Mucosa of gallbladder (tissue), 1 donor: ENCODE results near the gene MYZAP. TPM values are rescaled to one million over a fixed set of nuclear protein-coding genes. Genes with fewer than 3 reads are reported as not detected.

Experiments used
- DNase-seq: peaks from one replicate; pipeline ENCODE4 v3.0.0-alpha.2; 2020; ENCODE audit warnings: low spot score
- total RNA-seq: library from RNA; stranded (reverse); gene quantifications from one replicate; pipeline ENCODE4 v1.2.1, GENCODE V29; 2021
- donor health status: DM: no; HTN: no; CAD: no.

The MYZAP gene
- total RNA-seq, 1 donor from 2014 or later = 8.2 TPM

DNA sequence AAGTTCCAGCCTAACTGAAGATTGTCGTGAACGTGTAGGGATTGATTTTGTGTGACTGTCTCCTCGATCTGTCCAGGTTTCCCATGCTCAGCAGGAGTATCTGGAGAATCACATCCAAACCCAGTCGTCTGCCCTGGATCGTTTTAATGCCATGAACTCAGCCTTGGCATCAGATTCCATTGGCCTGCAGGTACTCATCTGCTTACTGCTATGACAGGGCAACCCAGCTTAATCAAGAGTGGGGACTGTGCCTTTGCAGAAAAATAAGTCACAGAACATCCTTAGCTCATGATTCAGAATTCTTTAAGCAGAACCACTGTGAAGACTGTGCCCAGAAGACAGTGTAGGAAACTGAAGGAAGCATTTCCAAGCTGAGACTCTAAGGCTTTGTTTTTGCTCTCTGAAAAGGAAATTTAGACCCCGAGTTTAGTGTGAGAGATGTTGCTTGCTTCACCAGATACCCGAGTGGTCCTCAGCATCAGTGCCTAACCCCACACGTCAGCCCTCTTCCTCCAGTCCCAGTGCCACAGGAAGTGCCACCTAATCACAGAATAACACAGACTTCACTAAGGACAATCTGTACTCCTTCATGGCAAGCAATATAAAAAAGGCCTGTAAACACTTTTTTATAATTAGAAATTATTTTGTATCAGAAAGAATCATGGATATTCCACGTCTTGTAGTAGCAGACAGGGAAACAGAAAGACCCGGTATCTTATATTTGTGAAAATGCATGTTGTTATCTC is 34.2 kb downstream of the MYZAP start:
- no peak for DNase-seq

DNA sequence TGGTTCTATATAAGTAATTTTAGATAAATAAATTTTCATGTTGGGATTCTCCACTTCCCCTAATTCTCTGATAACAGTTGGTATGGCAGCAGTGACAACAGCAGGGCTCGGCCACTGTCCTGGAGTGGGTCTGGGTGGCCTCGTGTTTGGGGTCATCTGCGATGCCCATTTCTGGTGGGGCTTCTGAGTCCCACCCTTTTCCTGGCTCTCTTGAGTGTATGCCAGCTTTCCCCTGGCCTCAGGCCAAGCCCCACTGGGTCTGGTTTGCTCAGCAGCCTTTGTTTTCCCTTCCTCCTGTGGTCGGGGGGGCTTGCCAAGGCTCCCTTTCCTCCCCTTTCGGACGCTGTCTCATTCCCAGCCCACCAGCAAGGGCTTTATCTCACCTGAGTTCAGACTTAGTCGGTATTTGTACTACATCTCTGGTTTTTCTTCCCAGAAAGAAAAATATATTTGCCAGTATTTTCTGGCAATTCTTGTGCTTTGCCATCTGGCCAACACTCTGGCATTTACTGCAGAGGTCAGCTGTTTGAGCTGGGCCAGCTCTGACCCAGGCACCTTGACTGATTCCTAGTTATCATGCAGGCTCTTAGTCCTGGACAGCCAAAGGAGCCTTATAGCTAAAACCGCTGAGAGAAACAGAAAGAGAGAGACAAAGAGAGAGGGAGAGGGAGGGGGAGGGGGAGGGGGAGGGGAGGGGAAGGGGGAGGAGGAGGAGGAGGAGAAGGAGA is 35.2 kb downstream of the MYZAP start:
- no peak for DNase-seq

DNA sequence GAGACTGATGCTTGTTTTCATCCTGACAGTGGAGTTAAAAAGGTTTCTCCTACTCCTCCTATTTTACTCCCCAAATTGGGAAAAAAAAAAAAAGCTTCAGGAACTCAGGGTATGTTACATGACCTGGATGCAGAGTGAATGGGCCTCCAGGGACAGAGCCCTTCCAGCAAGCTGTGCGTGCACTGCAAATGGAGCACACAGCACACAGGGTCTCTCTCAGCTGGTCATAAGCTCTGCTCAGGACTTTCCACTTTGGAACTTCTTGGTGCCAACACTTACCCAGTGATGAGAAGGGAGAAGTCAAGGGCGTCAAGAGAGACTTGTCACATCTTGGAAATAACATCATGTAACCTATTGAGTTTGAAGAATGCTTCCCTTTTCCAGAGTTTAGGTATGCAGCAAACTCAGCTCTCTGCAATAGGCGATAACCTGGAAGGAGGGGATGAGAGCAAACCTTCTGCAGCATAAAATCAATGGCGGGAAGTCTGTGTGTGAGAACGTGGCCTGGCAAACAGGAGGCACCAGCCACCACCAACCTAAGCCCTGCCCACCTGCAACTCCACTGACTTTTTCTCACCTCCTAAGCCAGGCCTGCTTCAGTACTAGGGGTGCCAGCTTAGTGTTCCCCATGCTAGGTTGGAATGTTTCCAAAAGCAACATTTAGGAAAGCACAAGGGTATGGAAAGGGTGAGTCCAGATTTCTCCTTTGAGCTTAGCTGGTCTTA is 39.8 kb downstream of the MYZAP start:
- DNase-seq = no peak

DNA sequence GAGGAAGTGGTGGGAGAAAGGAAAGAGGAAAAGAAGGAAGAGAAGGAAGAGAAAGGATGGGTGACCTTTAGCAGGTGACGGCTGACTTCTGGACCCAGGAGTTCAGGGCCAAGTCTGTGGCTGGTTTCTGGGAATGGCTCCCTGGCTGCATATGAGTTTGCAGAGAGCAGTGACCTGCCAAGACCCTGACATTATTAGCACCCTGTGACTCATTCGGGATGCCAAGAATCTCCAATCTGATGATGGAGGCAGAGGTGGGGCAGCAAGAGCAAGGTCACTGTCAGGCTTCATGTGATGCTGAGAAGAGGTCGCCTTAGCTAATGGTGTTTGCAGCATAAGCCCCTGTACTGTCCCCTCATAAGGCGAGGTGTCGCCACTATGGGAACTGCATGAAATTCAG is 42.6 kb downstream of the MYZAP start:
- no peak for DNase-seq

DNA sequence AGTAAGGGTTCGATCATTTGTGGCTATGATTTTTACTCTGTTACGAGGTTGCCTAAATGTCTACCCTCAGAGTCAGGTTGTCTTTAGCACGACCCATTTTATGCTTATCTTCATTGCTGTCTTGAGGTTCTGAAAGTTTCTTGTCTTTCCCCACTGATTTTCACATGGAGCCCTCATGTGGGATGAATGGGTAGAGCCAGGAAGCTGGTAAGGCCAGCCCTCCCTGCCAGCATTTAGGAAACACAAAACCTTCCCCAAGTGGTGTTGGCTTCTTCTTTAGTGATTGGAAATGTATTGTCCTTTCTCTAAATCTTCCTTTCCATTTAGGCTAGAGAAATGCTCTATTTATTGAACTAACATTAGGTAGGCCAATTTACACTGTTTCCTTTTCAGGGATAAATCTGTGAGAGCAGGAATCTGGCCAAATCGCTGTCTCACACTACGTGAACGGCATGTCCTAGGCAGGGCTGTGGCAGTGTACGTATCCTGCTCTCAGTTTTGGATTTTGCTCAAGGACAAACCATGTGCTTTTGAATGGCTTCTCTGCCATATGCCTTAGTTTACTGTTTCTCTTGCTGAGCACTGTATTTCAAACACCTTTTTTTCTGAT is 43.7 kb downstream of the MYZAP start:
- DNase-seq = no peak

DNA sequence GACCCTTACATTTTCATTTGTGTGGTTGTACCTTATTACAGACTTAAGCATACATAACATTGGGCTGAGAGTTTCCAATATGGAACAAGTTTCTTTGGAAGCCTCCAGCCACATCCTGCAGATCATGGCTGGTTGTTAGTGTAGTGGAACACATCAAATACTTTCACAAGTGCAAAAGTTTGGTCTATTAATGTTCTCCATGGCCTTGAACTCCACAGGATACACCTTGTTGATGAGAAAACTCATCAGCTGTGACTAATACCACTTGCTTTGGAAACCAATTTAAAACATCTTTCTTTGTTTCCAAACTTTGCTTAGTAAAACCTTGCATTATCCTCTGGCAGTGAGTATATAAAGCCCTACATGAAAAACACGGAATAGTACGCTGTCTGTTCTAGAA is 46.1 kb downstream of the MYZAP start:
- DNase-seq = no peak

DNA sequence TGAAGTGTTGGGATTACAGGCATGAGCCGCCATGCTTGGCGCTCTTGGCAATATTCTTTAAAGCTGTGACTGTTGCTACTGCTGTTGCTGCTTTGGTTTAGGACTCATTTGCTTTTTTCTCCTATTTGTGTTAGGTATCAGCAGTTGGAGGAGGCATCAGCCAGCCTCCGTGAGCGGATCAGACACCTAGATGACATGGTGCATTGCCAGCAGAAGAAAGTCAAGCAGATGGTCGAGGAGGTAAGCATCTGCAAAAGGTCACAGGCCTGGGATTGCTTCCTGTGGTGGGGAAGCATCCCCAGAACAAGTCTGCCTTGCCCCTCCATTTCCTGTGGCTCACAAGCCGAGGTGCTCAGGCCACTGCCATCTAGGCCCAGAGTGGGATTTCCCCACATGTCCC is 47.6 kb downstream of the MYZAP start:
- DNase-seq = no peak

DNA sequence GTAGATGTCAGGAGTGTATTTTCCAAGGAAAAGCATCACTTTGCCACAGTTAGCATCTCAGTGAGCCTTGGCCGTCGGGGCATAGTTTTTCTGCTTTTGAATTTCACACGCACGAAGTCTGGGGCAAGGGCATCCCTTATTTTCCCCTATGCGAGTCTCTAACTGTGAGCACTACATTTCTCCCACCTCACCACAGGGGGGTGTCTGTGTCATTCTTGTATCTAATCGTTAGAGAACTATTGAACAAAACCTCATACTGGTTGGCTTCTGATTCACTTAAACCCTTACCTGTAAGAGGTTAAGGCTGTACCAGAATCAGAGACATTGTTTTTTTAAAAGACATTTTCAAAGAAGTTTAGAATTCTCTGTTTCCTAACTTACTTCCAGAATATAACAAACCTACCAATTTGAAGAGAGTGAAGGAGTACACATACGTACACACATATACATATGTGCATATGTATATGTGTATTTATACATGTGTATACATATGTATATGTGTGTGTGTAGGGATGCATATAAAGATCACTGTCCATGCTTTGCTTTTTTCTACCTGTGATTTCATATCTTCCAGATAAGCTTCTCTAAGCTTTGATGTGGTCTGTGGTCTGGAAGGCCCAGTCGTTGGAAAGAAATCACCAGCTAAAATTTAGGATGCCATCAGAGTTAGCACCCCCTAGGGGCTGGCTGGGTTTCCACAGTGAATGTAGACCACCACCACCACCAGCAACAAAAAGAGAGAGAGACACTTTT is 49.4 kb downstream of the MYZAP start:
- DNase-seq = no peak

DNA sequence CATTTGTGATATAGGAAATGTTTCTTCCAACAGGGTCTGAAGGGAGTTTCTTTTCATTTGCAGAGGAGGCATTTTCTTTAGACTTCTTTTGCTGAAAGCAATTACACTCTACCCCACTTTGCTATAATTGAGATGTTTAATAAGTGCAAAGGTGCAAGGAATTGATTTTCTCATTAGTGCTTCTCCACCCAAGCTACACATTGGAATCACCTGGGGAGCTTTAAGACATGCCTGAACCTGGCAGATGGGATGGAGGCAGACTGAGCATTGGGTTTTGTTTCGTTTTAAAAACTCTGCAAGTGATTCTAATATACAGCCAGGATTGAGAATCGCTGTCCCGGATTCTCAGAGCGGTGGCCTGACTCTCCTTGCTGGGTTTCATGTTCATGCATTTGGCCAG is 52.1 kb downstream of the MYZAP start:
- DNase-seq = no peak

DNA sequence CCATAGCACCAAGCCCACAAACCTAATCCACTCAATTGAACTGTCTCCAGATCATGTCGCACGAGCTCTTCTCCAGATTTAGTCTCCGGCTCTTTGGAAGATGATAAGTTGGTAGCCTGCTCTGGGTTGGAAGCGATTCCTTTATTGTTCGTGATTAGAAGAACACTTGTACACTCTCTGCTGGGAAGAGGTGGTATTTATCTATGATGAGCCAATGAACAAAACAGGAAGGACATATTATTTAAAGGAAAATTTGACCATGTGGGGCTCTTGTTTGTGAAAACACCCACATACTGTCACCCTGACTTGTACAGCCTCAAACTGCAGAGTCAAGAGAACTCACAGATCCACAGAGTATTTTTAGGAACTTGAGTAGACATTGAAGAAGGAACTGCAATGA is 54.4 kb downstream of the MYZAP start:
- DNase-seq = no peak

DNA sequence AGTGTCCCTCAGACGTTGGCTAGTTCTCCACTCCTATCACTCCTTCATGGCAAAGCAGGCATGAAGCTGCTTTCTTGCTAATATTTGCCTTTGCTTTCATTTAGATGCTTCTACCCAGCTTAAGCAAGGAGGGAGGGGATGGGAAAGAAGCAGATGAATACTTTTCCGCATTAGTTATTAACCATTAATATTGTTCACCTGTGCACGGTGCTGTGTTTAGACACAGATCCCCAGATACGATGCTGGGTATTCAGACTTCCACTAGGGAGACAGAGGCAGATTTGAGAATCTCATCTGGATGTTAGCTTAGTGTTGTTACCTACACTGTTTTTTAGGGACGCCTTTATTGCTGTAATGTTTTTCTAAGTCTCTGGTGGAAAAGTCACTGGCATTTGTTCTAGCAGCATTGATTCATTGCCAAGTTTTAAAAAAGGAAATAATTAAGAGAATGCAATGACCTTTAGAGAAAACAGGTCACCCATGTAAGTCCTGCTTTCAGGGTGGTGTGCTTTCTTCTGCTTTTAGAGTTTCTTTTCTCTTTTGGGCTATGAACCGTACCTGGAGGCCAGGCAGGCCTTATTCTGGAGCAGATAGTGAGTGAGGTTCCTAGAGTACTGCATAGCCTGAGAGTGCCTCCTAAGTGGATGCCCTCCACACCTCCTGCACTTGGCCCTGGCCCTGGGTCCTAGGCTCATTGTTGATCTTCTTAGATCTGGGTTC is 55.5 kb downstream of the MYZAP start:
- no peak for DNase-seq

DNA sequence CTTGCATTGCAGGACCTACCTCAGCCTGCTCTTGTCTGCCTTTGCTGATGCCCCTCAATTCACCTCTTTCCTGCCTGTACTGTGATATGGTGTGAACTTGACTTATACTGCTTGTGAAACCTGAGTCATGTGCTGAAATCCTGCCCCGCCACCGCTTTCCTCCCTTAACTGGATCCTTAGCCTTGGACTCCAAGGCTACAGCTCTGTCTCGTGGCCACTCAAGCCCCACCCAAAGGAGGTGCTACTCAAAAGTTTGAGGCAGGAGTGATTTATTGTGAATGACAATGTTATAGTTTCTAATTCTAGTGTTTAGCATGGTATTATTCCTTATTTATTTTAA is 56.1 kb downstream of the MYZAP start:
- DNase-seq = peak; percentile 61

DNA sequence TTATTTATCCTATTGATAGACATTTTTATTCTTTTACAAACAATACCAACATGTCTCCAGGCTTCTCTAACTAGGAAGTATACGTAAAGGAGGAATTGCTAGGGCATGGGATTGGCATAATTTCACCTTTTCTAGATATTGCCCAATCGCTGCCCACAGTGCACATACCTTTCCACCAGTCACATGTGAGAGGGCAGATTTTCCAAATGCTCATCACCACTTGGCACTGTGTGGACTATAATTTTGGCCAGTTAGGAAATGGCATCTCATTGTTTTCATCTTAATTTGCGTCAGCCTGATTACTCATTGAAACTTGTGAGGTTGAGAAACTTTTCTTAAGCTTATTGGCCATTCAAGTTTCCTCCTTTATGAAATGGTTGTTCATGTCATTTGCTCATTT is 57.4 kb downstream of the MYZAP start:
- no peak for DNase-seq

DNA sequence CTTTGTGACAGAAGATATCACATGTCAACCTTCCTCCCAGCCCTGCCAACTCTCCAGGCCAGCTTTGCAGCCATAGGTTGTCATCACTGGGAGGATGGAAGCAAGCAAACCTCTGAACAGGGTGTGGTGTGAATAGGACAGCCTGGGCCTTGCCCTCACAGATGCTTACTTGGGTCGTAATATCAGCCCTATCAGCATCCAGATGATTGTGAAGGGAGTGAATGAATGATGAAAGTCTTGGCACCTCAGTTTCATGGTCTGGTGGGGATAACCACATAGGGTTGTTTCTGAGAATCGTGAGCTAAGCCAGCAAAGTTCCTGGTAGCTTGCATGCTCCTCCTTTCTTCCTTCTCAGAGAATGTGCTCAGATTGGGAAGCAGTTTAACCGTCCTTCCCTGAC is 59.7 kb downstream of the MYZAP start:
- DNase-seq = no peak

DNA sequence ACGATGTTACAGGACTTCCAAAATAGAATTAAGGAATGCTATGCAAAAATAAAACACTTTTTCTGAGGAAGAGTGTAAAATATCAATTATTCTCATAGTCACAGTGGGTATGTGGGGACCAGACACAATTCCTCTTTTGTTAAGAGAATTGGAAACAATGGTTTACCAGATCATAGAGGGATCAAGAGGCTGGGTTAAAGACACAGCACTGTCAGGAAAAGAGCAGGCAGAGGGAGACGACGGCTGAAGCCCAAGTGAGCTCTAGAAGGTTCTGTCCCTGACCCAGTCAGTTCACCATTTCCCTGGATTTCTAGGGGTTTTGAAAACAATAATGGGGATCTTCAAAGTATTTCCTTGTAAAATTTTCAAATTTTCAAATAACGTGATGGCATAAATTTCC is 60.8 kb downstream of the MYZAP start:
- no peak for DNase-seq

DNA sequence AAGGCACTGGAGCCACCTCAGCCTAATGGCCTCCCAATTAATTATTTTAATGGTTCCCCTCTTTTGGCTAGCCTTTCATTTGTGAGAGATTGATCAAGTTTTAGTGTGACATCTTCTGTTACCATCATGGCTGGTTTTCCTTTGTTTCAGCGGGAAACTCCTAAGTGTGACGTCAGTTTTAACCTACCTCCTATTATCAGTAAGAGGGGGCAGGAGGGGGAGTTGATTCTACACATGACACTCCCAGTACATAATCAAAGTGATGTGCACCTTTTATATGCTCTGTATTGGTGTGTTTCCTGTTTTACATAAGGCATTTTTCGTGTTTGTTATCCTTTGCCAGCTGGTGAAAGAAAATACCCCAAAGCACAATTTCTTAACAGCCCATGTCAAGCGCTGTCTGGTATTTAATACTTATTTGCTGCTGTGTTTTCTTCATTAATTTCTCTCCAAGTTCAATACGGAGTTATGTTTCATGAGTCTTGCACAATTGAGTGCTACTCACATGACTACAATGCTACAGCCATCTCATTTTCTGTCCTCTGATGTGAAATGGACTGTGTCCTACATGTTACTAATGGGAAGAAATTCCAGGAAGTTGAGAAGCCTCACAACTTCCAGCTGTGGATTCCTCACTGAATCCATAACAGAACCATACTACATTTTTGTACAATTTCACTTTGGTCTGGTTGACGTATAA is 62.6 kb downstream of the MYZAP start:
- DNase-seq = no peak

DNA sequence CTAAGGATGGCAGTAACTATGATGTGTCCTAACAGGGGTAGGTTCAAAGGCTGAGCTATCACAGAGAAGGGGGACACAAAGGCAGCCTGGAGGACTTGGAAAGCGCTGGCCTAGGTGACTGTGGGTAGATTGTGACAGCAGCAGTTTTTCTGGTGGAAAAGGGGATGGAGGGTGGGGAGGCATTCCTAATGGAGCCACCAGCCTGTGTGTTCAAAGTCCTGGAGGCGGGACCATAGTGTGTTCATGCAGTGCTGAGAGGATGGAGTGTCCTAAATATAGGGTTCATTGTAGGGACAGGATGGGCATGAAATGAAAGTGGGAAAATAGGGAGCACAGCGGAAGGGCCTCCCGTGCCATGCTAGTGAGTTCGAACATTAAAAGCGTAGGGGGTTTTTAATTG is 63.3 kb downstream of the MYZAP start:
- no peak for DNase-seq

DNA sequence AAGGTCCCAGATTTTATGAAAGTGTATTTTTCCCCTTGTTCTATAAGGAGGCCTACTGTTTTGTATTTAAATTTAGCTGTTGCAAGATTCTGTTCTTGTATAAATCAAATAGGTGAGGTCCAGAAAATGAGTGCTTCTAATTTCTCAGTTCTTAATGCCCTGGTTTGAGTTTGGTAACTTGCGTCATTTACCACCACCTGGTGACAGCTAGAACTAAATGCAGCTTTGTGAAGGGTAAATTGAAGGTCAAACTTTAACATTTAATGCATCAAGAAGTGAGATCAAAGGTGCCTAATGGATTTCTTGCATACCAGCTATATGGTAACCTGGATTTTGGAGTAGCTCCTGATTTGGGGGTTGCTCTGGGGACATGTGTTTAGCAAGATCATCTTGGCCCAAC is 64.1 kb downstream of the MYZAP start:
- DNase-seq = no peak

DNA sequence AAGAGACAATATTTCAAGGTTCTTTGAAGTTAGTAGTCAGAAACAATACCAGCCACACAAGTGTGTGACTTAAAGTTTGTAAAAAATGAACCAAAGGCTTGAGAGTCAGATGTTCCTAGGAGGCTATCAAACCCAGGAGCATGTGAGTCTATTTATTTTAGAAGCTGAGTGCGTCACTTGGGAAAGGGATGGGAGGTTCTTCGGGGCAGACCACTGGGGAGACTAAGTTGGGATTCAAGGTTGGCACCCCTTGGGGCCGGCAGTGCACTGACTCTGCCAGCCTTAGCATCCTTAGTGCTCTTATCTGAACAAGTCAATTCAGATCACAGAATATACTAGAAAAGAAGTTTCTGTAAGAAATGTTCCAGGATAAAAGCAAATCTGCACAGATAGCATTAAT is 64.7 kb downstream of the MYZAP start:
- DNase-seq = no peak

DNA sequence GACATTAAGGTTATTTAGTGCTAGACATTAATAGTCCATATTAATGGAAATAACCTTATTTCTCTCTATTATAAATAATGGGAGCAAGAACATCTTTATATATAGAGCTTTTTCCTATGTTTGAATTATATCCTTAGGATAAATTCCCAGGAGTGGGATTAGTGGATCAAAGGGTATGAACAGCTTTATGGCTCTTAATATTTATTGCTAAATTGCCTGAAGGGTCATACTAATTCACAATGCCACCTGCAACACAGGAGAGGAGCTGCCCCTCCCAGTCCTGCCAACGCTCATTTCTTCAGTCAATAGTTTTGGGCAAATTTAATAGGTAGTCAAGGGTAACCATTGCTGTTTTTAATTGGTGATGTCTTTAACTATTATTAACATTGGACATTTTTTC is 65.9 kb downstream of the MYZAP start:
- no peak for DNase-seq
